Upper lobe of left lung (tissue), 6 donors: Measurements from ENCODE around the gene C1orf226. TPM values are rescaled to one million over a fixed set of nuclear protein-coding genes. Genes with fewer than 3 reads are reported as not detected.
"Not testable (repeated sequence)": the region's sequence is repeated elsewhere in the genome, so short reads cannot be mapped to it uniquely, and the experiment has no call there.

Source experiments
- ATAC-seq, 2 donors: fragments of 200-7000 bp; cut with Tn5 transposase; one replicate each; pipeline ENCODE4 v1.9.1; 2022; ENCODE audit warnings: mild to moderate bottlenecking in 2 of 2, moderate library complexity in 2 of 2; ENCODE audit not compliant: low FRiP score in 2 of 2
- DNase-seq, 2 donors: peaks; one replicate each; pipeline ENCODE4 v3.0.0-alpha.2; 2019 to 2020
- H3K27ac ChIP-seq, 4 donors: fragments of 200-600 bp; sonication (generic); one replicate each; pipeline ENCODE4 v1.5.1; 2016 to 2019
- H3K27me3 ChIP-seq, 4 donors: fragments of 200-600 bp; sonication (generic); one replicate each; pipeline ENCODE4 v1.5.1; 2017 to 2019
- H3K36me3 ChIP-seq, 4 donors: fragments of 200-600 bp; sonication (generic); one replicate each; pipeline ENCODE4 v1.5.1; 2016 to 2019
- H3K4me1 ChIP-seq, 4 donors: fragments of 200-600 bp; sonication (generic); one replicate each; pipeline ENCODE4 v1.5.1; 2018 to 2019
- H3K4me3 ChIP-seq, 4 donors: fragments of 200-600 bp; sonication (generic); one replicate each; pipeline ENCODE4 v1.5.1; 2017 to 2019; ENCODE audit warnings: mild to moderate bottlenecking in 2 of 4, moderate library complexity in 1 of 4
- H3K9me3 ChIP-seq, 4 donors: fragments of 200-600 bp; sonication (generic); one replicate each; pipeline ENCODE4 v1.5.1; 2018 to 2019
- EP300 ChIP-seq, 4 donors: sonication (generic); formaldehyde crosslinking; IDR thresholded peaks; one replicate each; pipeline ENCODE4 v1.5.1; 2017; ENCODE audit warnings: antibody characterized with exemption in 4 of 4, control low read depth in 2 of 4
- POLR2A ChIP-seq, 4 donors: fragments of 450-650 bp; IDR thresholded peaks; one replicate each; pipeline ENCODE4 v1.5.1; 2016 to 2017; ENCODE audit warnings: antibody characterized with exemption in 4 of 4, mild to moderate bottlenecking in 2 of 4
- POLR2AphosphoS5 ChIP-seq, 2 donors: sonication (generic); formaldehyde crosslinking; IDR thresholded peaks; one replicate each; pipeline ENCODE4 v1.5.1; 2017; ENCODE audit warnings: antibody characterized with exemption in 2 of 2
- WGBS, 2 donors: methylation state at CpG; one replicate each; pipeline ENCODE4 v1.1.5; 2017 to 2018; 5-methylcytosine and 5-hydroxymethylcytosine counted together
- total RNA-seq, 6 donors: library from RNA; depleted of rRNA in 4 of 6; stranded (reverse); fragments of >200 nt in 4 of 6; gene quantifications; one replicate each; pipeline versions ENCODE4 v1.1.0 to v1.2.1, GENCODE V29; 2016 to 2021
- TF ChIP-seq, protein P1 (sequence below), 6 experiments: fragments of 450-650 bp in 4 of 6; fragments of 200-600 bp in 2 of 6; sonication (generic) in 2 of 6; IDR thresholded peaks; one replicate each; pipeline ENCODE4 v1.5.1; 2016 to 2019; ENCODE audit warnings: antibody characterized with exemption in 6 of 6
- donor health status: DM: no; HTN: no; CAD: no; lungs with moderate emphysema.
- donor health status: DM: no; HTN: yes; CAD: no; lungs with severe emphysema.

The C1orf226 gene
- total RNA-seq, 6 donors from 2014 or later: 7.2 to 16.7 (median 10.9) TPM

DNA sequence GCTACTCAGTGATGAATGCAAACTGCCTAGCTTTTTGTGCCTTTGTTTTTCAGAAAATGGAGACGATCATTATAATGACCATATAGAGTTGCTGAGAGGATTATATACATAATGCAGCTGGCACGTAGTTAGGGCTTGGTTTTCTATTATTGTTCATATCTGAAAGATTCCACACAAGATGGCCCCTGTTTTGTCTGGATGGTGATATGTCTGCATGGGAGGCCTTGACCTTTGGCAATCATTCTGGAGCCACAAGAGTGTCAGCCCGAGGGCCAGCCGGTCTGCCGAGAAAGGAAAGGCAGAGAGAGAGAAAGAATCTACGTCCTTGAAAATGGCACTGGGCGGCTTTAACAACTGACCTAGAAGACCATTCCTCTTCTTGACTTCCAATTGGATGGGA lies 36.1 kb downstream of the C1orf226 start:
- WGBS, 2 donors: 89 to 95% methylated on average over 7 of the region's 7 CpGs

GRCh38 chr1:162418584-162418983 lies 37.1 kb downstream of the C1orf226 start:
- H3K9me3 ChIP-seq, ATAC-seq, H3K27ac ChIP-seq, H3K36me3 ChIP-seq, H3K4me3 ChIP-seq, H3K27me3 ChIP-seq, DNase-seq, H3K4me1 ChIP-seq: not testable (repeated sequence)
- 85 to 93% methylated on average over 6 to 7 of the region's 7 CpGs for WGBS, 2 donors

More for the DNA sequence above, 36.1 kb downstream of the C1orf226 start:
- Histone ChIP-seq H3K9me3 (no peaks in the 10 kb centered on the region), H3K27ac (no peak overlapping the region), H3K36me3 (no peaks in the 10 kb centered on the region), H3K4me3 (no peak overlapping the region), H3K4me1 (peaks cover 0 to 4% (median 2%) of the 10 kb centered on the region in 4 donors), H3K27me3 (no peaks in the 10 kb centered on the region)
- TF ChIP-seq, protein P1, sequence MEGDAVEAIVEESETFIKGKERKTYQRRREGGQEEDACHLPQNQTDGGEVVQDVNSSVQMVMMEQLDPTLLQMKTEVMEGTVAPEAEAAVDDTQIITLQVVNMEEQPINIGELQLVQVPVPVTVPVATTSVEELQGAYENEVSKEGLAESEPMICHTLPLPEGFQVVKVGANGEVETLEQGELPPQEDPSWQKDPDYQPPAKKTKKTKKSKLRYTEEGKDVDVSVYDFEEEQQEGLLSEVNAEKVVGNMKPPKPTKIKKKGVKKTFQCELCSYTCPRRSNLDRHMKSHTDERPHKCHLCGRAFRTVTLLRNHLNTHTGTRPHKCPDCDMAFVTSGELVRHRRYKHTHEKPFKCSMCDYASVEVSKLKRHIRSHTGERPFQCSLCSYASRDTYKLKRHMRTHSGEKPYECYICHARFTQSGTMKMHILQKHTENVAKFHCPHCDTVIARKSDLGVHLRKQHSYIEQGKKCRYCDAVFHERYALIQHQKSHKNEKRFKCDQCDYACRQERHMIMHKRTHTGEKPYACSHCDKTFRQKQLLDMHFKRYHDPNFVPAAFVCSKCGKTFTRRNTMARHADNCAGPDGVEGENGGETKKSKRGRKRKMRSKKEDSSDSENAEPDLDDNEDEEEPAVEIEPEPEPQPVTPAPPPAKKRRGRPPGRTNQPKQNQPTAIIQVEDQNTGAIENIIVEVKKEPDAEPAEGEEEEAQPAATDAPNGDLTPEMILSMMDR (IDR thresholded peaks at IDR 0.05): no peak
- no peak for TF ChIP-seq POLR2AphosphoS5 (IDR thresholded peaks at IDR 0.05)
- no peak for TF ChIP-seq EP300 (IDR thresholded peaks at IDR 0.05)
- TF ChIP-seq POLR2A (IDR thresholded peaks at IDR 0.05): no peak
- ATAC-seq (no peak), DNase-seq (no peak)

DNA sequence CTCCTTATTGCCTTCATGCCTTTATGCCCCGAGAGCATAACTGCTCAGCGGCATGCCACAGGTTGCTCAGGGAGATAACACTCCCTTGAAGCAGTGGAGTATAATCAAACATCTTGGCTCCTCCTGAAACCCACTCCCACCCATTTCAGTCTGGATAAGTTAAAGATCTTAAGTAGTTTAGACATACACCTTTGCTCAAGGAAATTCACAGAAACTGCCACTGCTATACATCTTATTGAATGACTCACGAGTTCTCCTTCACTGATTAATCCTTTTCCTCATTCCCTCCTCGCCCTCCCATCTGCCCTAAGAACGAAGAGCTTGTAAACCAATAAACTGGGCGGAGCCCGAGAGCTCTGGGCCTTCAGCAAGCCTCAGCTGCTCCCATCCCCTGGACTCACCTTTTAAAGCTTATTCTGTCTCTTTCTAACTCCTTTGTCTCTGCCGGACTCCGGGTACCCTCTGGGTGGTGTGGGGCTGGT lies 38.0 kb downstream of the C1orf226 start:
- not testable (repeated sequence) for DNase-seq

DNA sequence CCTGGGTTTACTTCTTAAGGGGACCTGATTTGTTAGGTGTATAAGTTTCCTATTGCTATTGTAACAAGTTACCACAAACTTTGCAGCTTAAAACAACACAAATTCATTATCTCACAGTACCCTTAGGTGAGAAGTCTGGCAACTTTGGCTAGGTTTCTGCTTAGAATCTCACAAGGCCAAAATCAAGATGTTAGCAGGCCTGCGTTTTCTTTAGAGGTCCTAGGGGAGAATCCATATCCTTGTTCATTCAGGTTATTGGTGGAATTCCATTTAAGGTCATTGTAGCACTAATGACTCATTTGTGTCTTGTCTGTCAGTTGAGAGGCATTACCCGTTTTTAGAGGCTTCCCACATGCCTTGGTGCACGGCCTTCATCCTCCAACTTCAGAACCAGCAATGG lies 38.6 kb downstream of the C1orf226 start:
- Histone ChIP-seq H3K27me3 (no peaks in the 10 kb centered on the region), H3K4me3 (no peak overlapping the region), H3K36me3 (no peaks in the 10 kb centered on the region), H3K4me1 (peaks cover 0 to 6% (median 4%) of the 10 kb centered on the region in 4 donors), H3K27ac (no peak overlapping the region), H3K9me3 (no peaks in the 10 kb centered on the region)
- DNase-seq (no peak), ATAC-seq (no peak)
- WGBS, 2 donors: 83 to 96% methylated on average over 3 of the region's 3 CpGs
- TF ChIP-seq, protein P1 (IDR thresholded peaks at IDR 0.05): no peak
- TF ChIP-seq POLR2AphosphoS5 (IDR thresholded peaks at IDR 0.05) (no peak), EP300 (IDR thresholded peaks at IDR 0.05) (no peak), POLR2A (IDR thresholded peaks at IDR 0.05) (no peak)

More for the DNA sequence above, 38.0 kb downstream of the C1orf226 start:
- H3K4me3 ChIP-seq, ATAC-seq, H3K4me1 ChIP-seq, H3K36me3 ChIP-seq, H3K27ac ChIP-seq, H3K27me3 ChIP-seq, H3K9me3 ChIP-seq: not testable (repeated sequence)
- WGBS, 2 donors: 77% methylated on average over 9 of the region's 9 CpGs

GRCh38 chr1:162421258-162422164 lies 40.0 kb downstream of the C1orf226 start:
- peaks cover 0 to 6% (median 4%) of the 10 kb centered on the region in 4 donors for H3K4me1 ChIP-seq
- H3K9me3 ChIP-seq: no peaks in the 10 kb centered on the region
- ATAC-seq: no peak
- no peak for DNase-seq
- no peak overlapping the region for H3K27ac ChIP-seq
- no peaks in the 10 kb centered on the region for H3K36me3 ChIP-seq
- no peak overlapping the region for H3K4me3 ChIP-seq
- H3K27me3 ChIP-seq: no peaks in the 10 kb centered on the region
- 39 to 48% methylated on average over 5 of the region's 5 CpGs for WGBS, 2 donors
- TF ChIP-seq, protein P1 (IDR thresholded peaks at IDR 0.05): no peak
- no peak for TF ChIP-seq POLR2A (IDR thresholded peaks at IDR 0.05)
- TF ChIP-seq POLR2AphosphoS5 (IDR thresholded peaks at IDR 0.05): no peak
- TF ChIP-seq EP300 (IDR thresholded peaks at IDR 0.05): no peak
